HG03432 (cell line): ENCODE measurements around the gene SRBD1.

ENCODE experiments used
- ATAC-seq: cut with Tn5 transposase; IDR thresholded peaks from one replicate; pipeline ENCODE4 v1.9.1; 2021; ENCODE audit warnings: mild to moderate bottlenecking, moderate library complexity; ENCODE audit not compliant: unreplicated experiment

SRBD1 gene

DNA sequence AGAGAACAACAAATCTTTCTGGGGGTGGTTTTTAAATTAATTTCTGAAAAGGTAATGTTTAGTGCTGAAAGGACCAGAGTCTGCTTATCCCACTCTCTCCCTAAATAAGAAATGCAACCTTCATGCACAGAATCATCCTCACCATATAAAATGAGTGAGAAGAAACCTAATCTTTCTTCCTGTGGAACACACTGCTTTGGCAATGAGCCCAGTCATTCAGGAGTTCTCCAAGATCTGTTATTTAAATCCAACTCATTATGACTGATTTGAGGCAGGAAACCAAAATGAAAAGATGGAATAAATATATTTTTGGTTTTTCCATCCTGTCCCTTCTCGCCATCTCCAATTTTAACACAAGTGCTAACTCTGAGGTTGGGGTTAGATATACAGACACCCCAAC lies 228.3 kb downstream of the SRBD1 start:
- no peak for ATAC-seq

DNA sequence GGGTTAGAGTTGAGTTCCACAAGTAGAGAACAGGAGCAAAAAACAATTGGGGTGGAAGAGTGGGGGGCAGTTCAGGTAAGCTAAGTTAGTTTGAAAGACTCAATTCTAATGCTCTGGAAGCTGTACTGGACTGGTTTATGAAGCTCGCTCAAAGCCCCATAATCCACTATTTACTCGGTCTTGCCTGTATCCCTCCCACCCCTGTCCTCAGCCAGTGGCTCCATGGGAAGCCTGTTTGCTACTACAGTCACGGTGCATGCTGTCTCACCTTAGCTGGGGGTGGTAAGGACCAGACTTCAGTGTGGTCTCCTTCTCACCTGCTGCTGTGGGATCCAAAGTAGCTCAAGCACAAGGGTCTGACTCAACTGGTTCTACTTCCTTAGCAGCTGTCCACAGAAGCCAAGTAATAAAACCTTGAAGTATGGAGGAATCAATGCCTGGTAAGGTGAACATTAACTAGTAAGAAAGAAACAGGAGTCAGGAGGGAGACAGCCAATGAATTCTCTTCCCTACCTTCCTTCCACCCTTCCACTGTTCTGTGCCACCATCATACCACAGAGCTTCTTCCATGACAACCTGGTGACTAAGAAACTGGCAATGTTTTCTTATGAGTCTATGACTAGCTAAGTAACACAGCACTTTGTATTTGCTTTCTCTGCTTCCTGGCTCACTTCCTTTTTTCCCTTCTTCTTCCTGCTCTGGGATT lies 230.8 kb downstream of the SRBD1 start:
- ATAC-seq = no peak

- no peak for ATAC-seq
These were observed 231.5 kb downstream of the SRBD1 start for GRCh38 chr2:45379399-45380087.

GRCh38 chr2:45373534-45373933 lies 237.5 kb downstream of the SRBD1 start:
- no peak for ATAC-seq

- ATAC-seq = no peak
These were observed 240.7 kb downstream of the SRBD1 start for GRCh38 chr2:45370369-45370768.

DNA sequence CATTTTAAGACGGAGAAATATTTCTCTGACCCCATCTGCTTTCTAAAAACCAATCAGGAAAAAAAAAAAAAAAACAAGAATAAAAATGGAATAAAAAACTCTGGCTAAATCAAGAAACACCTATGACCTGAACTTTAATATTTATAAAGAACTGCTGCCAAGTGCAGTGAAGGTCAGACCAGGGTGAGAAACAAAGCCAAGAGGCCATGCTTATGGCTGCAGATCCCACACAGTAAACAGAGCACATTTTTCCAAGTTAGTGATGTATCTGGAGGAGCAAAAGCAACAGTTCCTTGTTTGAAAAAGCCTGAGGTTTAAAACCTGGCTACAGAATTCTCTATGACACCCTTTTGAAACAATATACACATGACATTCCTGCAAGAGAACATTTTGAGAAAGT lies 242.3 kb downstream of the SRBD1 start:
- no peak for ATAC-seq

DNA sequence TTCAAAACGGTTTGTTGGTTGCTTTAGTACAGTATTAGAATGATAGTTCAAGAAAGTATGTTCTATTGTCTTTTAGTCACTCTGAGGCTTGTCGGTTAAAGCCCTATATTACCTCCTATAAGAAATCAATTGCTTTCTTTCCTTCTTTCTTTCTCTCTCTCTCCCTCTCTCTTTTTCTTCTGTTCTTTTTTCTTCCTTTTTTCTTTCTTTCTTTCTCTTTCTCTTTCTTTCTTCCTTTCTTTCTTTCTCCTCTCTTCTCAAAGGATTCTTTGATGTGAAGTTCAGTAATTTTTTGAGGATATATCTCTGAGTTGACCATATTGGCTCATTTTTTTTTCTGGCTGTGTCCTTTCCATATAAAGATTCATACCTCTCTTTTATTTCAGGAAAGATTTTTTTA lies 249.4 kb downstream of the SRBD1 start:
- ATAC-seq = no peak

DNA sequence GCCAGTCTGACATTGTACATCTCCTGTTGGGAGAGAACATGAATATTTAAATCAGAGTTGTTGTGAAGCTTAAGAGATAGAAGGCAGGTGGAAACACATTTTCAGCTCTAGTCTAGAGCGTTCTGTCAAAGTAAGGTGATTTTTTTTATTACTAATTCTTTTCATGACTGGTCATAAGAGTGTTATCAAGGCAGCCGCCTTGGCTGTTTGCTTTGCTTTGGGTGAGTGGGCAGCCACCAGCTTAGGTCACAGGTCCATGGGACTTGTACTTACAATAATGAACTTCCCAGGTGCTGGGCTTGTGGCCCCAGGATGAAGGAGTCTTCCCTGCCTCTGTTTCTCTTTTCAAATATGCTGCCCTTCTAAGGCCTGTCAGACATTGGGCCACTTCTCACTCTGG lies 256.3 kb downstream of the SRBD1 start:
- no peak for ATAC-seq

DNA sequence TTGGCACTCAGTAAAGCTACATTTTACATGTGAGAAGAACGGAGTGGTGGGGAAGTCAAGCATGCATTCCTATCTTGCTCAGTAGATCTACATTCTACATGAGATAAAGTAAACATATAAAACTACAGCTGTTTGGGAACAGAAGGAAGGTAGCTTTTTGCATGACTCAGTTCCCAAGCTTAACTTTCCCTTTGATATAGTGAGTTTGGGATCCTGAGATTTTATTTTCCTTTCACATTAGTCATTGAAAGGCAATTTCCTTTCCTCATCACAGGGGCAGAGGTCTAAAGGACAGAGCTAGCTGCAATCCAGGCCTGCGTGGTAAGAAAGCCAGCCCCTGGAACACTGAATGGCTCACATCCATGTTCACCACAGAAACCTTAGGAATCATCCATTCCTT lies 257.2 kb downstream of the SRBD1 start:
- no peak for ATAC-seq

DNA sequence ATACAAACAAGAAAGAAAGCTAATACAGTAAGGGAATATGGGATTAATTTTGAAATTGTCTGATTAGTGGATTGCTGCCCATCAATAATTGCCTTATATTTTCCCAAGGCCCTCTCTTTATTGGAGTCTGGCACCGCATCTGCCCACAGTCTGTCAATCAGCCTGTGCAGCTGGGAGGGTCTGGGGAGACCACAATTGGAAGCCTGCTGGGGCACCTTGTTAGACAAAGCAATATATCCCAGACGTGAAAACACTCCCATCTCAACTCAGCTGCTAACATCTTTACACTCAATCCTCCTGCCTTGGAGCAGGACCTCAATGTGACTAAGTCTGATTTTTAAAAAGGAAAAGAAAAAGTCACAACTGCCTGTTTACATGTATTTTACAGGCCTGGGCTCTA lies 258.6 kb downstream of the SRBD1 start:
- ATAC-seq = no peak

- no peak for ATAC-seq
These were observed 265.5 kb downstream of the SRBD1 start for GRCh38 chr2:45345331-45346234.

GRCh38 chr2:45344502-45344901 lies 266.6 kb downstream of the SRBD1 start:
- ATAC-seq = no peak

DNA sequence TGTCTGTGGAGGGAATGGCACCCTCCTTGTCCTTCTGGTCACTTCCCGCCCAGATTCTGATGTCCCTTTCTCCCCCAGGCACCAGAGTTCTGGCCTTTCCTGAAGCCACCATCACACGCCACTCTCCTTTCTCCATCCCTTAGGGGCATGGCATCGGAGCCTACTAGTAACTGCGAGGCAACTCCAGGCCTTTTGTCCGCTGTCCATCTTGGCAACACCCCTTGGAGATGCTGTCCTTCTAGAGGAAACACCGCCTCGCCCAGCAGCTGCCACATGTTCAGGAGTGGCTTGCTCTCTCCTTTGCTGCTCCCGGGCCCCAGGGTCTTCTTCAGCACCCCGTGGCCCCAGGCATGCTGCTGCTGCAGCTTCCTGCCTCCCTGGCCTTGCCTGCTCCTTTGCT lies 267.0 kb downstream of the SRBD1 start:
- no peak for ATAC-seq

DNA sequence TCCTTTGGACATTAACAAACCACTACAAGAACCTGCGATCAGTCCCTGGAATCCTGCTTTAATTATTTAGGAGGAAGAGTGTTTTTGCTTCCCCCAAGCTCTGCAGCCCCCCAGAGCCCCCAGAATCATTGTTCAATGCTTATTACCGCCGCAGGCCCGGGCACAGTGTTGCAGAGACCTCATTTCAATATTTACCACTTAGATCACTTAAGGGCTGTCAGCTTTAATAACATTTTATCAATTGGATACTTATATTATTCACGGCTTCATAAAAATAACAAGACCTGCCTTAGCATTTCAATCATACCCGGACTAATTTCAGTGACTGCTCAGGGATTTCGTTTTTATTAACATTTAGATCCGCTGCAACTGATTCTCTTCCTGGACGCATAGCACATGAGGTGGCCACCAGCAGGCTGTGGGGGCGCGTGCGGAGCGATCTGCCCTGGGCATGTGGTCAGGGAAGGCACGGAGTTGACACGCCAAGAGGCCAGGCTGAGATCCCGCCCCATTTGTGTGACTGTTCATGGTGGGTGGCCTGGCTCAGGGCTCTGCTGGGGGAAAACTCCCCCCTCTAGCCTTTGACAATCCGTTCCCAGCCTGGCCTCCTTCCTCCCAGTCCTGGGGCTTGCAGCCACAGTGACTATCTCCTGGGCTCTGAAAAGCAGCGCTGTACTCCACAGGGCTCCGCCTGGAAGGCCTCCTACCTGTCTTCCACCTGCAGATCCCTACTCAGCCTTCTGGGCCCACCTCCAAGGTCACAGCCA lies 267.6 kb downstream of the SRBD1 start:
- ATAC-seq = no peak

DNA sequence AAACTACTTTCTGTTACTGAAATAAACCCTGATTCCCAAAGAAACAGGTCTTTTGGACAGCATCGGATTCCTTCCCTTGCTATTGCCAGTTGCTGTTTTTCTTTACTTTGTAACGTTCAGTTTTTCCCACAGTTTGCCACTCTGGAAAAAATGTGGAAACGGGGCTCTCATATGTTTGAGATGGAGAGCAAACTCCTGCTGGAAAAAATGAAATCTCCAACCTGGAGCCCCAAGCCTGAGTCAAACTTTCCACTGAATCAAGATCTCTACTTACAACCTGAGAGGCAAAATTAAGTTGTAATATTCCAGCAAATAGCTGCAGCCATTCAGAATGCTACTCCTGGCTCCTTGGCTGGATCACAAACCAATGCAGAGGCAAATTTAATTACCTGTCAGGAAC lies 270.7 kb downstream of the SRBD1 start:
- ATAC-seq = no peak

DNA sequence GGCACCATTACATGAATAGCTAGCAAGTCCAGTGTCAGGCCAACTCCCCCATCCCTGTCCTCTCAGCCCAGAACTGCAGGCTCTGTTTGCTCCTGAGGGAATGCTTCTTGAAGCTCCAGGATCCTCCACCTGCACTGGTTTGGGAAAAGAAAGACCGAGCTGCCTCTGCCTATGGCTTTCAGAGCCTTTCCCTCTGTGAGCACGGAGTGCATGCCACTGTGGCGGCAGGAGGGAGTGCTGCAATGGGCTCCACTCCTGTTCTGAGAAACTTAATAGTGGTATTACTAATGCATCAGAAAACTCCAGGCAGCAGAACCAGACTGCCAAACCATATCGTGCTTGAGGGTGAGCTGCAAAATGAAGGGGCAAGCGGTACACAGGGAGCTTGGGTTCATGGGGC lies 271.8 kb downstream of the SRBD1 start:
- no peak for ATAC-seq
